A673 (cell line): ENCODE results near the gene MLIP.

ENCODE experiments used
- CTCF ChIP-seq: fragments of 300-800, 200-600 bp; sonication (generic); conservative IDR thresholded peaks from 2 replicates; pipeline ENCODE4 v1.5.1; 2017; ENCODE audit warnings: low read depth, mild to moderate bottlenecking, antibody characterized with exemption, low read length, moderate library complexity, mixed read lengths
- EZH2 ChIP-seq: fragments of 200-600 bp; sonication (generic); IDR thresholded peaks from 2 replicates; pipeline ENCODE4 v1.6.1; 2017; ENCODE audit warnings: borderline replicate concordance, low read depth, mild to moderate bottlenecking, mixed read lengths, antibody characterized with exemption, low read length; ENCODE audit not compliant: poor library complexity, severe bottlenecking

- no peak for TF ChIP-seq CTCF
- TF ChIP-seq EZH2 = no peak
These were observed 204.4 kb downstream of the MLIP start for GRCh38 chr6:54315656-54316055.
